ENCODE data around the gene GABRR2.

Gene GABRR2

GRCh38 chr6:89356642-89357170, 41.6 kb upstream of the GABRR2 start:
- Histone ChIP-seq H3K27me3 (ENCODE audit: insufficient read depth, low read depth, severe bottlenecking) (no peaks in the 10 kb centered on the region), H3K9me3 (ENCODE audit: severe bottlenecking) (no peaks in the 10 kb centered on the region), H3K4me3 (ENCODE audit: low read depth, low read length) (no peak overlapping the region), H3K36me3 (no peaks in the 10 kb centered on the region), H3K27ac (no peak overlapping the region)
- no peak for DNase-seq
- TF ChIP-seq CTCF (IDR thresholded peaks at IDR 0.05; ENCODE audit: low read depth, low read length), result no peak

- Histone ChIP-seq H3K9me3 (ENCODE audit: severe bottlenecking) (no peaks in the 10 kb centered on the region), H3K27me3 (ENCODE audit: insufficient read depth, low read depth, severe bottlenecking) (no peaks in the 10 kb centered on the region), H3K27ac (no peak overlapping the region), H3K36me3 (no peaks in the 10 kb centered on the region), H3K4me3 (ENCODE audit: low read depth, low read length) (no peak overlapping the region)
- TF ChIP-seq CTCF (IDR thresholded peaks at IDR 0.05; ENCODE audit: low read depth, low read length), result no peak
- DNase-seq, result no peak
Observed at GRCh38 chr6:89355511-89356194, 40.6 kb upstream of the GABRR2 start.

GRCh38 chr6:89353702-89354392, 38.7 kb upstream of the GABRR2 start:
- no peak for TF ChIP-seq CTCF (IDR thresholded peaks at IDR 0.05; ENCODE audit: low read depth, low read length)
- DNase-seq, result peak; percentile 25
- no peak overlapping the region for H3K4me3 ChIP-seq (ENCODE audit: low read depth, low read length)
- no peaks in the 10 kb centered on the region for H3K9me3 ChIP-seq (ENCODE audit: severe bottlenecking)
- H3K27ac ChIP-seq, result no peak overlapping the region
- H3K27me3 ChIP-seq (ENCODE audit: insufficient read depth, low read depth, severe bottlenecking), result no peaks in the 10 kb centered on the region
- H3K36me3 ChIP-seq, result no peaks in the 10 kb centered on the region

GRCh38 chr6:89353118-89353556, 38.0 kb upstream of the GABRR2 start:
- no peak for DNase-seq
- H3K36me3 ChIP-seq, result no peaks in the 10 kb centered on the region
- no peaks in the 10 kb centered on the region for H3K9me3 ChIP-seq (ENCODE audit: severe bottlenecking)
- H3K27me3 ChIP-seq (ENCODE audit: insufficient read depth, low read depth, severe bottlenecking), result no peaks in the 10 kb centered on the region
- peak overlapping the region; percentile 95 for H3K27ac ChIP-seq
- no peak for TF ChIP-seq CTCF (IDR thresholded peaks at IDR 0.05; ENCODE audit: low read depth, low read length)
- H3K4me3 ChIP-seq (ENCODE audit: low read depth, low read length), result peak overlapping the region; percentile 66

- Histone ChIP-seq H3K27me3 (ENCODE audit: insufficient read depth, low read depth, severe bottlenecking) (no peaks in the 10 kb centered on the region), H3K4me3 (ENCODE audit: low read depth, low read length) (peak within 1 kb of the TSS; percentile 66), H3K36me3 (no peaks in the 10 kb centered on the region), H3K27ac (peak within 1 kb of the TSS; percentile 95), H3K9me3 (ENCODE audit: severe bottlenecking) (no peaks in the 10 kb centered on the region)
- no peak for TF ChIP-seq CTCF (IDR thresholded peaks at IDR 0.05; ENCODE audit: low read depth, low read length)
- DNase-seq, result peak; percentile 85
Observed at GRCh38 chr6:89352278-89353117, 37.4 kb upstream of the GABRR2 start, which contains the start of gene UBE2J1. Gene UBE2J1, minus strand, starts transcription at chr6:89352722. Its CDS starts 153 bp downstream, at chr6:89352569.
